OCI-LY7 (cell line): ENCODE data around the gene ARPC4. TPM values are rescaled to one million over a fixed set of nuclear protein-coding genes. Genes with fewer than 3 reads are reported as not detected.

ENCODE experiments used
- BruUV-seq: library from RNA; stranded (reverse); fragments of 400-500 nt; replicated peaks from 2 replicates; lab custom pipeline; 2021; lab: Mats Ljungman, UMichigan
- CTCF ChIA-PET: fragments of 300-600 bp; sonication (Branson Sonifier 250); formaldehyde crosslinking; loops from one replicate; lab custom pipeline; 2022; ENCODE audit warnings: antibody characterized with exemption; ENCODE audit not compliant: unreplicated experiment; lab: Charles Lee
- POLR2A ChIA-PET: fragments of 300-600 bp; sonication (Branson Sonifier 250); formaldehyde crosslinking; loops from one replicate; lab custom pipeline; 2022; ENCODE audit warnings: antibody characterized with exemption; lab: Charles Lee
- DNase-seq: peaks from one replicate; pipeline ENCODE4 v3.0.0-alpha.2; 2015; ENCODE audit warnings: low spot score
- H2AFZ ChIP-seq: fragments of 200-600 bp; sonication (generic), shearing (Covaris generic); 2 replicates; pipeline ENCODE4 v1.6.1; 2014; ENCODE audit warnings: mild to moderate bottlenecking, antibody characterized with exemption, low read length, moderate library complexity
- H3K27ac ChIP-seq: fragments of 200-600 bp; sonication (generic); 2 replicates; pipeline ENCODE4 v1.5.1; 2014; ENCODE audit warnings: mixed run types, low read depth, mild to moderate bottlenecking, moderate library complexity, low read length, inconsistent platforms; ENCODE audit not compliant: poor library complexity, severe bottlenecking
- H3K36me3 ChIP-seq: fragments of 200-600 bp; sonication (generic); 2 replicates; pipeline ENCODE4 v1.6.1; 2014; ENCODE audit warnings: mild to moderate bottlenecking, antibody characterized with exemption, low read length, moderate library complexity, mixed read lengths; ENCODE audit not compliant: insufficient read depth
- H3K4me1 ChIP-seq: fragments of 200-600 bp; sonication (generic); 2 replicates; pipeline ENCODE4 v1.5.1; 2014; ENCODE audit warnings: mild to moderate bottlenecking, low read length; ENCODE audit not compliant: insufficient read depth, poor library complexity, severe bottlenecking
- H3K4me2 ChIP-seq: fragments of 200-600 bp; sonication (generic); 2 replicates; pipeline ENCODE4 v1.6.1; 2014; ENCODE audit warnings: mild to moderate bottlenecking, low read length
- H3K4me3 ChIP-seq: fragments of 200-600 bp; sonication (generic); 2 replicates; pipeline ENCODE4 v1.5.1; 2014; ENCODE audit warnings: mild to moderate bottlenecking, low read depth, low read length; ENCODE audit not compliant: poor library complexity, severe bottlenecking
- H3K79me2 ChIP-seq: fragments of 200-600 bp; sonication (generic); 2 replicates; pipeline ENCODE4 v1.6.1; 2016; ENCODE audit warnings: low read depth, mild to moderate bottlenecking, low read length, moderate library complexity, mixed read lengths; ENCODE audit not compliant: insufficient read depth
- H3K9me2 ChIP-seq: fragments of 200-600 bp; sonication (generic); 2 replicates; pipeline ENCODE4 v1.6.1; 2016; ENCODE audit warnings: mild to moderate bottlenecking, low read length, mixed read lengths; ENCODE audit not compliant: insufficient read depth
- H3K9me3 ChIP-seq: fragments of 200-600 bp; sonication (generic); 2 replicates; pipeline ENCODE4 v1.6.1; 2014; ENCODE audit warnings: mild to moderate bottlenecking, mixed run types, low read length, mixed read lengths
- H4K20me1 ChIP-seq: fragments of 200-600 bp; sonication (generic); 2 replicates; pipeline ENCODE4 v1.6.1; 2014; ENCODE audit warnings: mild to moderate bottlenecking, antibody characterized with exemption, low read length, moderate library complexity, mixed read lengths; ENCODE audit not compliant: insufficient read depth
- EZH2phosphoT487 ChIP-seq: fragments of 200-600 bp; sonication (generic); IDR thresholded peaks from 2 replicates; pipeline ENCODE4 v1.6.1; 2018; ENCODE audit warnings: low read depth, borderline replicate concordance, mild to moderate bottlenecking, mixed run types, antibody characterized with exemption, low read length, moderate library complexity, mixed read lengths
- intact Hi-C: fragments of 100-400 bp; cut with micrococcal nuclease; formaldehyde crosslinking; loops from one replicate; pipeline ENCODE4 v1.10.0; 2022; ENCODE audit not compliant: unreplicated experiment
- total RNA-seq, 2 experiments: library from RNA; depleted of rRNA in 1 of 2; stranded (reverse); fragments of >200 nt in 1 of 2; shearing (Covaris generic) in 1 of 2; gene quantifications; 2 replicates each; pipeline ENCODE4 v1.2.3, GENCODE V29; 2014 to 2022
- TF ChIP-seq, protein P1 (sequence below): fragments of 200-600 bp; sonication (generic); conservative IDR thresholded peaks from 2 replicates; pipeline ENCODE4 v1.5.1; 2014; ENCODE audit warnings: mild to moderate bottlenecking, antibody characterized with exemption, low read length, moderate library complexity, mixed read lengths

The ARPC4 gene
- total RNA-seq, 2 experiments from 2014 or later: 99.5 to 118 TPM

DNA sequence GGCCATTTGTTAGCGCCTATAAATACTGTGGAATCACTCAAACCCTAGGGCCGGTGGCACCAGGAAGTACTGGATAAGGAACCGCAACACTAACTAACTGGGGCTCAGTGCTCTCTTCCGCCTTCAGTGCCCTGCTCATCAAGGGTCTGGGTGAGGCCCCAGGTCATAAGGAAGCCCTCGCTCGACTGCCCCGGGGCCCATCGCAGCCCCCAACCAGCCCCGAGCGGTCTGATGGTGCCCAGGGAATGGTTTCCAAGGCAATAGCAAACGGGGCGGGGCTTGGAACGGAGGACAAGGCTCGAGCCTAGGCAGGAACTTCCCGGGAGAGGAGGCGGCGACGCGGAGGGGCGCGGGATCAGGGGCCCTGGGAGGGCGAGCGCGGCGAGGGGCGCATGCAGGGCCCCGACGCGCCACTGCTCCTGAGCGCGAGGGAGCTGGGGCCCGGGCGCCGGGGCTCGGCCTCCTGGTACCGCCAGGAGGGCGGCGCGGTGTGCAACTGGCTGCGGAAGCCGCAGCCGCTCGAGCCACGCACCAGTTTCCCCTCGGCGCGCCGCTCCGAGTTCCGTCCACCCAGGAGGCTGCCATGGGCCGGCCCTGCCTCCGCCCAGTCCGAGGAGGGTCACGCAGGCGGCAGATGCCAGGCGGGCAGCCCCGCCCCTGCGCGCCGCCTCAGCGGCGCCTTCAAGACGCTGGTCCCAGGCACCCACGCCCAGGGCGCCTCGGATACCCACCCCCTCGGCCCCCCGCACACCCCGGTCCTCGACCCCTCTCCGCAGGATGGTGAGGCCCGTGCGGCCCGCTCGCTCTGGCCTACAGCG lies 16.9 kb downstream of the ARPC4 start, which contains the start of gene TTLL3:
Gene TTLL3, plus strand, starts transcription at position 648 of the 818 bp plus-strand sequence. CDS start 400 bp downstream, outside the sequence.
- BruUV-seq: no TSS peak

DNA sequence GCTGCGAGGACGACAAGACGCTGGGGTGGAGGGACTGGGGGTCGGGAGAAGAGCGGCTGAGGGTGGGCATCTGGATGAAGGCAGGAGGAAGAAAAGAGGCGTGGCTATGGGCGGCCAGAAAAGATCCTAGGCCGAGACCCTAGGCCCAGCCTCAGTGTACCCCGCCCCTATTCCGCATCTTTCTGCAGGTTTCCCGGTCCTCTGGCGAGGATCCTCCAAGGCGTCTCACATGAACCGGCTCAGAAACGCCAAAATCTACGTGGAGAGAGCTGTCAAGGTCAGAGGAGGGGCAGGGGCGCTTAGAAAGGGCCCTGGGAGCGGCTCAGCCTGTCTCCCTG lies 17.5 kb downstream of the ARPC4 start:
- Histone ChIP-seq H3K9me2 (no peaks in the 10 kb centered on the region), H2AFZ (no peak overlapping the region), H3K4me1 (peaks cover 21% of the 10 kb centered on the region), H3K4me3 (no peak overlapping the region), H3K4me2 (peak overlapping the region; percentile 76; the same call in 1 of the 2 replicates), H3K79me2 (no peaks in the 10 kb centered on the region), H3K27ac (no peak overlapping the region), H3K36me3 (peaks cover 75% of the 10 kb centered on the region), H4K20me1 (no peaks in the 10 kb centered on the region), H3K9me3 (no peaks in the 10 kb centered on the region)
- POLR2A ChIA-PET: no interaction called here
- intact Hi-C loops: no loop called here
- CTCF ChIA-PET: no interaction called here
- no TSS peak for BruUV-seq
- TF ChIP-seq EZH2phosphoT487: no peak
- TF ChIP-seq, protein P1, sequence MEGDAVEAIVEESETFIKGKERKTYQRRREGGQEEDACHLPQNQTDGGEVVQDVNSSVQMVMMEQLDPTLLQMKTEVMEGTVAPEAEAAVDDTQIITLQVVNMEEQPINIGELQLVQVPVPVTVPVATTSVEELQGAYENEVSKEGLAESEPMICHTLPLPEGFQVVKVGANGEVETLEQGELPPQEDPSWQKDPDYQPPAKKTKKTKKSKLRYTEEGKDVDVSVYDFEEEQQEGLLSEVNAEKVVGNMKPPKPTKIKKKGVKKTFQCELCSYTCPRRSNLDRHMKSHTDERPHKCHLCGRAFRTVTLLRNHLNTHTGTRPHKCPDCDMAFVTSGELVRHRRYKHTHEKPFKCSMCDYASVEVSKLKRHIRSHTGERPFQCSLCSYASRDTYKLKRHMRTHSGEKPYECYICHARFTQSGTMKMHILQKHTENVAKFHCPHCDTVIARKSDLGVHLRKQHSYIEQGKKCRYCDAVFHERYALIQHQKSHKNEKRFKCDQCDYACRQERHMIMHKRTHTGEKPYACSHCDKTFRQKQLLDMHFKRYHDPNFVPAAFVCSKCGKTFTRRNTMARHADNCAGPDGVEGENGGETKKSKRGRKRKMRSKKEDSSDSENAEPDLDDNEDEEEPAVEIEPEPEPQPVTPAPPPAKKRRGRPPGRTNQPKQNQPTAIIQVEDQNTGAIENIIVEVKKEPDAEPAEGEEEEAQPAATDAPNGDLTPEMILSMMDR: no peak
- no peak for DNase-seq

More for the DNA sequence above, 16.9 kb downstream of the ARPC4 start, which contains the start of gene TTLL3:
- TF ChIP-seq, protein P1: no peak
- no peak for TF ChIP-seq EZH2phosphoT487
- Histone ChIP-seq H3K27ac (peak within 1 kb of the TSS; percentile 52), H3K9me3 (no peaks in the 10 kb centered on the region), H3K4me3 (peak within 1 kb of the TSS; percentile 52), H3K4me1 (peaks cover 21% of the 10 kb centered on the region), H4K20me1 (no peaks in the 10 kb centered on the region), H3K9me2 (no peaks in the 10 kb centered on the region), H3K36me3 (peaks cover 76% of the 10 kb centered on the region), H3K79me2 (no peaks in the 10 kb centered on the region), H3K4me2 (peak within 1 kb of the TSS; percentile 76), H2AFZ (peak within 1 kb of the TSS; percentile 6)
- ChIA-PET POLR2A (interaction anchor here (0.6 to 0.7 kb wide), 2 partner anchors 22 to 82 kb away, joined by 3 read pairs; no protein-coding TSS in a partner anchor), CTCF (interaction anchor here (0.6 kb wide), 1 partner anchor 20 kb away, joined by 3 read pairs; no protein-coding TSS in a partner anchor)
- peak; percentile 58 for DNase-seq
- intact Hi-C loops: no loop called here

DNA sequence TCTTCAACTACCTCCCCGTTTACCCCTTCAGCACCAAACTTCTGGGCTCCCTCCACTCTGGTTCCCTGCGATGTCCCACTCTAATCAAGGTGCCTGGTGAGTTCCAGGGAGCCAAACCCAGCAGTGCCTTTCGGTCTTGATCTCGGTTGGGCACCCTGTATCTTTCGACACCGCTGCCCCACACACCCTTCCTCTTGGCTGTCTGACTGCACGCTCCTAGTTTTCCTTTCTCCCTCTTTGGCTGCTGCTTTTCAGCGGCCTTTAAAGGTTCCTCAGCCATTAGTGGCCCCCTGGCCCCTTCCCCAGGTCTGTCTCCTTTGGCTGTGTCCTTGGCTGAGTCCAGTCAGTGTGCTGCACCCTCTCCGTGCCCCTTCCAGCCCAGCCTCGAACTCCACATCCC lies 18.0 kb downstream of the ARPC4 start:
- H3K4me3 ChIP-seq: no peak overlapping the region
- POLR2A ChIA-PET: interaction anchor here (0.6 kb wide), 1 partner anchor 10 kb away, joined by 3 read pairs; no protein-coding TSS in a partner anchor

More for the DNA sequence above, 18.0 kb downstream of the ARPC4 start:
- BruUV-seq: no TSS peak
- intact Hi-C loops: no loop called here
- CTCF ChIA-PET: no interaction called here
- Histone ChIP-seq H2AFZ (no peak overlapping the region), H3K27ac (no peak overlapping the region), H3K4me1 (peaks cover 21% of the 10 kb centered on the region), H4K20me1 (no peaks in the 10 kb centered on the region), H3K4me2 (no peak overlapping the region), H3K36me3 (peaks cover 71% of the 10 kb centered on the region), H3K79me2 (no peaks in the 10 kb centered on the region), H3K9me3 (no peaks in the 10 kb centered on the region), H3K9me2 (no peaks in the 10 kb centered on the region)
- no peak for DNase-seq
- TF ChIP-seq EZH2phosphoT487: no peak
- TF ChIP-seq, protein P1: no peak
